ENCODE results near the gene CD63.

CD63 gene

GRCh38 chr12:55717011-55718007 is 11.5 kb downstream of the CD63 start:
- peak; percentile 74 for DNase-seq (ENCODE audit: low read depth, low spot score)
- in situ Hi-C loops (cut with HindIII; ENCODE audit: low sequenced_read_pairs) = no loop called here
- no peak for TF ChIP-seq CTCF (IDR thresholded peaks at IDR 0.05; ENCODE audit: low read depth, low read length)
- peak overlapping the region; percentile 63 for H3K4me3 ChIP-seq (ENCODE audit: low read depth, low read length)

- in situ Hi-C loops (cut with HindIII; ENCODE audit: low sequenced_read_pairs) = no loop called here
- no peak for DNase-seq (ENCODE audit: low read depth, low spot score)
- no peak for TF ChIP-seq CTCF (IDR thresholded peaks at IDR 0.05; ENCODE audit: low read depth, low read length)
These were observed 12.2 kb downstream of the CD63 start for GRCh38 chr12:55716582-55716957.

GRCh38 chr12:55715833-55716581 is 12.8 kb downstream of the CD63 start, which contains the start of gene BLOC1S1:
TSS of gene BLOC1S1 (plus strand) at chr12:55716046. CDS start at chr12:55716052, 6 bp downstream.
- TF ChIP-seq CTCF (IDR thresholded peaks at IDR 0.05; ENCODE audit: low read depth, low read length) = no peak
- H3K4me3 ChIP-seq (ENCODE audit: low read depth, low read length) = peak within 1 kb of the TSS; percentile 63
- in situ Hi-C loops (cut with HindIII; ENCODE audit: low sequenced_read_pairs) = no loop called here
- peak; percentile 96 for DNase-seq (ENCODE audit: low read depth, low spot score)

More at GRCh38 chr12:55716582-55716957, 12.2 kb downstream of the CD63 start:
- H3K4me3 ChIP-seq (ENCODE audit: low read depth, low read length) = peak overlapping the region; percentile 63

GRCh38 chr12:55715169-55715764 is 13.5 kb downstream of the CD63 start:
- TF ChIP-seq CTCF (IDR thresholded peaks at IDR 0.05; ENCODE audit: low read depth, low read length) = no peak
- DNase-seq (ENCODE audit: low read depth, low spot score) = no peak

GRCh38 chr12:55713721-55714120 is 15.1 kb downstream of the CD63 start:
- peak; percentile 66 for DNase-seq (ENCODE audit: low read depth, low spot score)
- in situ Hi-C loops (cut with HindIII; ENCODE audit: low sequenced_read_pairs) = no loop called here

More at GRCh38 chr12:55715169-55715764, 13.5 kb downstream of the CD63 start:
- peak overlapping the region; percentile 63 for H3K4me3 ChIP-seq (ENCODE audit: low read depth, low read length)
- in situ Hi-C loops (cut with HindIII; ENCODE audit: low sequenced_read_pairs) = no loop called here

More at GRCh38 chr12:55713721-55714120, 15.1 kb downstream of the CD63 start:
- no peak for TF ChIP-seq CTCF (IDR thresholded peaks at IDR 0.05; ENCODE audit: low read depth, low read length)
- H3K4me3 ChIP-seq (ENCODE audit: low read depth, low read length) = no peak overlapping the region
